ENCODE measurements around the gene PLEKHA5.
"Not testable (repeated sequence)": the region's sequence is repeated elsewhere in the genome, so short reads cannot be mapped to it uniquely, and the experiment has no call there.

DNA sequence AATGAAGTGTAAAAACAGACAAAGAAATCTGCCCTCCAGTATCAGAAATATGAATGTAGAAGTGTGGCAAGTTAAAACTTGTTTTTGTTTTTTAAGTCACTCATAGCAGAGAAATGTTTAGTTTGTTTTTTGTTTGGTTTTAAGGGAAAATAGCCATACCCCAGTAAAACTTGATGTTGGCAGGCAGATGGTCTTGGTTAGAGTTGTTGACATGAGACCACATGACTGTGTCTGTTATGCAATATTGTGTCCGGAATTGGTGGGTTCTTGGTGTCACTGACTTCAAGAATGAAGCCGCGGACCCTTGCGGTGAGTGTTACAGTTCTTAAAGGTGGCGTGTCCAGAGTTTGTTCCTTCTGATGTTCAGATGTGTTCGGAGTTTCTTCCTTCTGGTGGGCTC lies 99.5 kb downstream of the PLEKHA5 start:
- TF ChIP-seq POLR2A (IDR thresholded peaks at IDR 0.05) = not testable (repeated sequence)
- TF ChIP-seq, protein P1, sequence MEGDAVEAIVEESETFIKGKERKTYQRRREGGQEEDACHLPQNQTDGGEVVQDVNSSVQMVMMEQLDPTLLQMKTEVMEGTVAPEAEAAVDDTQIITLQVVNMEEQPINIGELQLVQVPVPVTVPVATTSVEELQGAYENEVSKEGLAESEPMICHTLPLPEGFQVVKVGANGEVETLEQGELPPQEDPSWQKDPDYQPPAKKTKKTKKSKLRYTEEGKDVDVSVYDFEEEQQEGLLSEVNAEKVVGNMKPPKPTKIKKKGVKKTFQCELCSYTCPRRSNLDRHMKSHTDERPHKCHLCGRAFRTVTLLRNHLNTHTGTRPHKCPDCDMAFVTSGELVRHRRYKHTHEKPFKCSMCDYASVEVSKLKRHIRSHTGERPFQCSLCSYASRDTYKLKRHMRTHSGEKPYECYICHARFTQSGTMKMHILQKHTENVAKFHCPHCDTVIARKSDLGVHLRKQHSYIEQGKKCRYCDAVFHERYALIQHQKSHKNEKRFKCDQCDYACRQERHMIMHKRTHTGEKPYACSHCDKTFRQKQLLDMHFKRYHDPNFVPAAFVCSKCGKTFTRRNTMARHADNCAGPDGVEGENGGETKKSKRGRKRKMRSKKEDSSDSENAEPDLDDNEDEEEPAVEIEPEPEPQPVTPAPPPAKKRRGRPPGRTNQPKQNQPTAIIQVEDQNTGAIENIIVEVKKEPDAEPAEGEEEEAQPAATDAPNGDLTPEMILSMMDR (IDR thresholded peaks at IDR 0.05) = not testable (repeated sequence)

Measured in Peyer's patch (tissue), 4 donors.